DND-41 (cell line): ENCODE data around the gene RNF207.

ENCODE experiments used
- ATAC-seq: fragments of 200-7000 bp; cut with Tn5 transposase; 3 replicates; pipeline ENCODE4 v1.9.1; 2021; ENCODE audit warnings: low read depth; ENCODE audit not compliant: insufficient read depth
- DNase-seq: peaks from one replicate; pipeline ENCODE4 v3.0.0-alpha.2; 2020
- H2AFZ ChIP-seq: 2 replicates; pipeline ENCODE4 v1.6.0; 2012; ENCODE audit warnings: low read depth, low read length
- H3K27ac ChIP-seq: 2 replicates; pipeline ENCODE4 v1.5.1; 2012; ENCODE audit warnings: low read length, inconsistent platforms
- H3K27me3 ChIP-seq: fragments of 200-600 bp; sonication (generic); 2 replicates; pipeline ENCODE4 v1.6.0; 2012; ENCODE audit warnings: low read length, mild to moderate bottlenecking, inconsistent platforms; ENCODE audit not compliant: insufficient read depth, poor library complexity
- H3K36me3 ChIP-seq: 2 replicates; pipeline ENCODE4 v1.5.1; 2012; ENCODE audit warnings: low read length, inconsistent platforms; ENCODE audit not compliant: insufficient read depth
- H3K4me1 ChIP-seq: 2 replicates; pipeline ENCODE4 v1.5.1; 2012; ENCODE audit warnings: mild to moderate bottlenecking, low read length; ENCODE audit not compliant: insufficient read depth
- H3K4me2 ChIP-seq: 2 replicates; pipeline ENCODE4 v1.6.0; 2012; ENCODE audit warnings: mild to moderate bottlenecking, moderate library complexity, low read length, inconsistent platforms; ENCODE audit not compliant: insufficient read depth
- H3K4me3 ChIP-seq, 2 experiments: fragments of 200-600 bp in 1 of 2; shearing (Covaris generic) in 1 of 2; 2 replicates each; pipeline ENCODE4 v1.5.1; 2012 to 2016; ENCODE audit warnings: inconsistent platforms in 2 of 2, low read length in 2 of 2, mild to moderate bottlenecking in 2 of 2, low read depth in 1 of 2, moderate library complexity in 1 of 2
- H3K79me2 ChIP-seq: 2 replicates; pipeline ENCODE4 v1.6.0; 2012; ENCODE audit warnings: low read length, inconsistent platforms; ENCODE audit not compliant: insufficient read depth
- H3K9ac ChIP-seq: 2 replicates; pipeline ENCODE4 v1.6.0; 2012; ENCODE audit warnings: low read depth, mild to moderate bottlenecking, inconsistent platforms, low read length, moderate library complexity
- H3K9me3 ChIP-seq: 2 replicates; pipeline ENCODE4 v1.5.1; 2012; ENCODE audit warnings: low read length, moderate library complexity, mild to moderate bottlenecking, inconsistent platforms; ENCODE audit not compliant: insufficient read depth, severe bottlenecking
- H4K20me1 ChIP-seq: 2 replicates; pipeline ENCODE4 v1.6.0; 2012; ENCODE audit warnings: low read length; ENCODE audit not compliant: insufficient read depth
- EZH2 ChIP-seq: IDR thresholded peaks from 3 replicates; pipeline ENCODE4 v1.6.1; 2012; ENCODE audit warnings: borderline replicate concordance, low read depth, mild to moderate bottlenecking, moderate library complexity, low read length, inconsistent platforms; ENCODE audit not compliant: severe bottlenecking
- TF ChIP-seq, protein P1 (sequence below): IDR thresholded peaks from 2 replicates; pipeline ENCODE4 v1.5.1; 2012; ENCODE audit warnings: borderline replicate concordance, low read length, moderate library complexity, mild to moderate bottlenecking; ENCODE audit not compliant: poor library complexity, severe bottlenecking; ENCODE audit errors: extremely low read depth

RNF207 gene

GRCh38 chr1:6158181-6158580 is 47.7 kb upstream of the RNF207 start:
- H3K27ac ChIP-seq = no peak overlapping the region

GRCh38 chr1:6162341-6162740 is 43.6 kb upstream of the RNF207 start:
- Histone ChIP-seq H4K20me1 (peaks cover 32% of the 10 kb centered on the region), H3K4me2 (no peak overlapping the region), H3K9ac (no peak overlapping the region), H3K4me3 (no peak overlapping the region), H3K36me3 (no peaks in the 10 kb centered on the region), H3K27ac (no peak overlapping the region), H3K27me3 (no peaks in the 10 kb centered on the region), H2AFZ (no peak overlapping the region), H3K4me1 (no peaks in the 10 kb centered on the region), H3K9me3 (no peaks in the 10 kb centered on the region), H3K79me2 (no peaks in the 10 kb centered on the region)
- TF ChIP-seq EZH2 = no peak
- TF ChIP-seq, protein P1, sequence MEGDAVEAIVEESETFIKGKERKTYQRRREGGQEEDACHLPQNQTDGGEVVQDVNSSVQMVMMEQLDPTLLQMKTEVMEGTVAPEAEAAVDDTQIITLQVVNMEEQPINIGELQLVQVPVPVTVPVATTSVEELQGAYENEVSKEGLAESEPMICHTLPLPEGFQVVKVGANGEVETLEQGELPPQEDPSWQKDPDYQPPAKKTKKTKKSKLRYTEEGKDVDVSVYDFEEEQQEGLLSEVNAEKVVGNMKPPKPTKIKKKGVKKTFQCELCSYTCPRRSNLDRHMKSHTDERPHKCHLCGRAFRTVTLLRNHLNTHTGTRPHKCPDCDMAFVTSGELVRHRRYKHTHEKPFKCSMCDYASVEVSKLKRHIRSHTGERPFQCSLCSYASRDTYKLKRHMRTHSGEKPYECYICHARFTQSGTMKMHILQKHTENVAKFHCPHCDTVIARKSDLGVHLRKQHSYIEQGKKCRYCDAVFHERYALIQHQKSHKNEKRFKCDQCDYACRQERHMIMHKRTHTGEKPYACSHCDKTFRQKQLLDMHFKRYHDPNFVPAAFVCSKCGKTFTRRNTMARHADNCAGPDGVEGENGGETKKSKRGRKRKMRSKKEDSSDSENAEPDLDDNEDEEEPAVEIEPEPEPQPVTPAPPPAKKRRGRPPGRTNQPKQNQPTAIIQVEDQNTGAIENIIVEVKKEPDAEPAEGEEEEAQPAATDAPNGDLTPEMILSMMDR = no peak
- ATAC-seq (no peak), DNase-seq (no peak)

More at GRCh38 chr1:6158181-6158580, 47.7 kb upstream of the RNF207 start:
- H2AFZ ChIP-seq = no peak overlapping the region
- no peaks in the 10 kb centered on the region for H3K36me3 ChIP-seq
- no peaks in the 10 kb centered on the region for H3K79me2 ChIP-seq
- ATAC-seq (no peak), DNase-seq (no peak)
- TF ChIP-seq, protein P1 = no peak
- H3K4me3 ChIP-seq = no peak overlapping the region
- H3K4me2 ChIP-seq = no peak overlapping the region
- no peaks in the 10 kb centered on the region for H3K4me1 ChIP-seq
- no peak overlapping the region for H3K9ac ChIP-seq
- H4K20me1 ChIP-seq = peaks cover 25% of the 10 kb centered on the region
- H3K27me3 ChIP-seq = no peaks in the 10 kb centered on the region
- no peaks in the 10 kb centered on the region for H3K9me3 ChIP-seq

GRCh38 chr1:6162773-6163172 is 43.1 kb upstream of the RNF207 start:
- Histone ChIP-seq H3K79me2 (no peaks in the 10 kb centered on the region), H3K27me3 (no peaks in the 10 kb centered on the region), H3K4me1 (no peaks in the 10 kb centered on the region), H3K4me3 (no peak overlapping the region), H3K27ac (no peak overlapping the region), H3K36me3 (no peaks in the 10 kb centered on the region), H2AFZ (no peak overlapping the region), H3K4me2 (no peak overlapping the region), H3K9me3 (no peaks in the 10 kb centered on the region), H4K20me1 (peaks cover 34% of the 10 kb centered on the region), H3K9ac (no peak overlapping the region)
- TF ChIP-seq EZH2 = no peak
- TF ChIP-seq, protein P1 = no peak
- DNase-seq (no peak), ATAC-seq (peak; percentile 37; the same call in 2 of the 3 replicates)
